ENCODE data around the gene FAM210A. TPM values are rescaled to one million over a fixed set of nuclear protein-coding genes. Genes with fewer than 3 reads are reported as not detected.

FAM210A gene
- total and polyA plus RNA-seq, 9 of the 15 experiments (the other 6 are each of a cell fraction or from before 2014, with no cell fraction given), result 8.3 to 41.7 (median 19.1) TPM

DNA sequence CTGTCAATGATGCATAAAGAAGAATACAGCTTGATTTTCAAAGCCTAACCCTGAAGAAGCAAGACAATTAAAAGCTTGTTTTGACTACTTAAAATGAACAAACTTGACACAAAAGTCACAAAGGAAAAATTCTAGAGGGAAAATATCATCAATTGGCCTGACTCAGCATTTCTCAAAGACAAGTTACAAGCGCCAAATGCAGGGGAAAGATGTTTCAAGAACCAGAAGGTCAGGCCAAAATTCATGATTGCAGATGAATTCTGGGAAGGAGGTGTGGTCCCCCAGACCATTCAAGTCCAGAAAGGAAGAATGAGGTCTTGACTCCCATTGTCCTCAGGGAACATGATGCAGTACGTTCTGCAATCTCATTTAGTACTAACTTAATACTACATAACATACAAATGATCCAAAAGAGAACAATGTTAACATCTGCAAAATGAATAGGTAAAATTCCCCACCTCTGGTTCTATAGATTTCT, 64.5 kb downstream of the FAM210A start:
- Histone ChIP-seq H3K36me3 (ENCODE audit: control insufficient read depth, insufficient read depth, low read length) (peaks cover 40% of the 10 kb centered on the region), H3K27me3 (ENCODE audit: control insufficient read depth in 2 of 2, insufficient read depth in 2 of 2, low read length in 2 of 2) (no peaks in the 10 kb centered on the region), H3K4me1 (replicated peaks in 1 of 2; ENCODE audit: control insufficient read depth in 2 of 2, insufficient read depth in 2 of 2, low read length in 2 of 2) (no peaks in the 10 kb centered on the region), H3K27ac (ENCODE audit: extremely low read depth, low read depth, low read length) (no peak overlapping the region), H3K4me3 (no peak overlapping the region), H2AFZ (ENCODE audit: low read depth, low read length) (no peak overlapping the region), H3K9me3 (replicated peaks; ENCODE audit: control insufficient read depth, insufficient read depth, low read depth, low read length) (no peaks in the 10 kb centered on the region), H3K9me1 (ENCODE audit: control insufficient read depth, insufficient read depth, low read length) (no peaks in the 10 kb centered on the region), H3K79me2 (ENCODE audit: control insufficient read depth, insufficient read depth, low read length) (no peaks in the 10 kb centered on the region), H4K20me1 (replicated peaks; ENCODE audit: control insufficient read depth, insufficient read depth, low read length) (no peaks in the 10 kb centered on the region), H3K9ac (ENCODE audit: insufficient read depth in 1 of 2, low read depth in 2 of 2, low read length in 2 of 2) (no peak overlapping the region), H3K4me2 (ENCODE audit: insufficient read depth, low read length) (no peak overlapping the region)
- POLR2A ChIA-PET, result no interaction called here
- FAIRE-seq (no peak), DNase-seq (ENCODE audit: extremely low read depth in 1 of 4, low spot score in 3 of 4) (no peak), ATAC-seq (no peak)
- intact Hi-C loops (cut with micrococcal nuclease), result loop anchor here (10.0 kb wide), 1 partner anchor 57 kb away; no protein-coding TSS in a partner anchor
- 62% methylated on average over 2 of the region's 2 CpGs for WGBS (ENCODE audit: insufficient coverage, low coverage, missing lambda C conversion rate)
- BruUV-seq (replicated peaks), result no TSS peak
- TF ChIP-seq C11orf30 (IDR thresholded peaks at IDR 0.05; ENCODE audit: low read depth), result peak; percentile 97
- no peak for TF ChIP-seq MCM5 (IDR thresholded peaks at IDR 0.05; ENCODE audit: low read depth)
- TF ChIP-seq TARDBP (IDR thresholded peaks at IDR 0.05), result no peak
- peak; percentile 98 for TF ChIP-seq MAFF (IDR thresholded peaks at IDR 0.05; ENCODE audit: low read length)
- TF ChIP-seq TAF1 (IDR thresholded peaks at IDR 0.05; ENCODE audit: control insufficient read depth, extremely low read depth, insufficient read depth, low read length, severe bottlenecking), result no peak
- TF ChIP-seq ZNF695 (CRISPR knock-in tag; IDR thresholded peaks at IDR 0.05), result no peak
- TF ChIP-seq ZNF316 (IDR thresholded peaks at IDR 0.05), result peak; percentile 98
- peak; percentile 98 for TF ChIP-seq MAFK (IDR thresholded peaks at IDR 0.05; ENCODE audit: low read length)
- no peak for TF ChIP-seq CBX2 (IDR thresholded peaks at IDR 0.05; ENCODE audit: insufficient read depth, low read length, poor library complexity, severe bottlenecking)
- TF ChIP-seq ZNF780A (CRISPR knock-in tag; IDR thresholded peaks at IDR 0.05), result no peak
- peak; percentile 34; the same call in 1 of the 2 replicates for TF ChIP-seq NFE2 (IDR thresholded peaks at IDR 0.05; ENCODE audit: low read depth)
- TF ChIP-seq ZNF23 (CRISPR knock-in tag; IDR thresholded peaks at IDR 0.05), result no peak
- TF ChIP-seq, protein P1, sequence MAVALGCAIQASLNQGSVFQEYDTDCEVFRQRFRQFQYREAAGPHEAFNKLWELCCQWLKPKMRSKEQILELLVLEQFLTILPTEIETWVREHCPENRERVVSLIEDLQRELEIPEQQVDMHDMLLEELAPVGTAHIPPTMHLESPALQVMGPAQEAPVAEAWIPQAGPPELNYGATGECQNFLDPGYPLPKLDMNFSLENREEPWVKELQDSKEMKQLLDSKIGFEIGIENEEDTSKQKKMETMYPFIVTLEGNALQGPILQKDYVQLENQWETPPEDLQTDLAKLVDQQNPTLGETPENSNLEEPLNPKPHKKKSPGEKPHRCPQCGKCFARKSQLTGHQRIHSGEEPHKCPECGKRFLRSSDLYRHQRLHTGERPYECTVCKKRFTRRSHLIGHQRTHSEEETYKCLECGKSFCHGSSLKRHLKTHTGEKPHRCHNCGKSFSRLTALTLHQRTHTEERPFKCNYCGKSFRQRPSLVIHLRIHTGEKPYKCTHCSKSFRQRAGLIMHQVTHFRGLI (CRISPR knock-in tag; IDR thresholded peaks at IDR 0.05), result no peak
- no peak for TF ChIP-seq NELFE (IDR thresholded peaks at IDR 0.05; ENCODE audit: insufficient read depth, insufficient read length)
- no peak for TF ChIP-seq ZNF778 (CRISPR knock-in tag; IDR thresholded peaks at IDR 0.05)
- no peak for TF ChIP-seq NFXL1 (CRISPR knock-in tag; IDR thresholded peaks at IDR 0.05)
- peak; percentile 95 for TF ChIP-seq MAFG (tag; conservative IDR thresholded peaks at IDR 0.05)
- TF ChIP-seq RUNX1 (IDR thresholded peaks at IDR 0.05; ENCODE audit: low read depth), result no peak
- TF ChIP-seq, protein P2, sequence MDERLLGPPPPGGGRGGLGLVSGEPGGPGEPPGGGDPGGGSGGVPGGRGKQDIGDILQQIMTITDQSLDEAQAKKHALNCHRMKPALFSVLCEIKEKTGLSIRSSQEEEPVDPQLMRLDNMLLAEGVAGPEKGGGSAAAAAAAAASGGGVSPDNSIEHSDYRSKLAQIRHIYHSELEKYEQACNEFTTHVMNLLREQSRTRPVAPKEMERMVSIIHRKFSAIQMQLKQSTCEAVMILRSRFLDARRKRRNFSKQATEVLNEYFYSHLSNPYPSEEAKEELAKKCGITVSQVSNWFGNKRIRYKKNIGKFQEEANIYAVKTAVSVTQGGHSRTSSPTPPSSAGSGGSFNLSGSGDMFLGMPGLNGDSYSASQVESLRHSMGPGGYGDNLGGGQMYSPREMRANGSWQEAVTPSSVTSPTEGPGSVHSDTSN (CRISPR knock-in tag; IDR thresholded peaks at IDR 0.05; ENCODE audit: low read depth), result no peak
- TF ChIP-seq, protein P2 (tag; conservative IDR thresholded peaks at IDR 0.05; ENCODE audit: low read depth), result no peak
- in situ Hi-C loops (cut with MboI), result no loop called here
- CTCF ChIA-PET (ENCODE audit: low intra/inter-chr PET ratio), result no interaction called here

Measured in K562 (cell line).